Fibroblast of skin of abdomen (primary cell): Measurements from ENCODE around the gene NOP14.
"Not testable (repeated sequence)": the region's sequence is repeated elsewhere in the genome, so short reads cannot be mapped to it uniquely, and the experiment has no call there.

Experiments used
- DNase-seq: peaks from one replicate; pipeline ENCODE4 v3.0.0-alpha.2; 2013

NOP14 gene

GRCh38 chr4:2961811-2962441 lies 1.3 kb downstream of the NOP14 start:
- DNase-seq = no peak

GRCh38 chr4:2961421-2961810 lies 1.8 kb downstream of the NOP14 start:
- no peak for DNase-seq

GRCh38 chr4:2960450-2960849 lies 2.8 kb downstream of the NOP14 start:
- DNase-seq = not testable (repeated sequence)

GRCh38 chr4:2958446-2958845 lies 4.8 kb downstream of the NOP14 start:
- peak; percentile 49 for DNase-seq

- DNase-seq = not testable (repeated sequence)
Observed at GRCh38 chr4:2955186-2956044, 7.8 kb downstream of the NOP14 start.

GRCh38 chr4:2954358-2955185 lies 8.6 kb downstream of the NOP14 start:
- no peak for DNase-seq

- no peak for DNase-seq
Observed at GRCh38 chr4:2953496-2953895, 9.7 kb downstream of the NOP14 start.

- DNase-seq = no peak
Observed at GRCh38 chr4:2950221-2950989, 12.8 kb downstream of the NOP14 start.

- DNase-seq = no peak
Observed at GRCh38 chr4:2949782-2950125, 13.5 kb downstream of the NOP14 start.

- DNase-seq = peak; percentile 13
Observed at GRCh38 chr4:2948895-2949781, 14.1 kb downstream of the NOP14 start.

- DNase-seq = no peak
Observed at GRCh38 chr4:2947926-2948325, 15.3 kb downstream of the NOP14 start.

GRCh38 chr4:2946812-2947600 lies 16.2 kb downstream of the NOP14 start:
- DNase-seq = no peak

- DNase-seq = not testable (repeated sequence)
Observed at GRCh38 chr4:2945619-2946604, 17.3 kb downstream of the NOP14 start.

GRCh38 chr4:2944586-2945526 lies 18.4 kb downstream of the NOP14 start:
- no peak for DNase-seq

GRCh38 chr4:2944091-2944482 lies 19.1 kb downstream of the NOP14 start:
- no peak for DNase-seq

- no peak for DNase-seq
Observed at GRCh38 chr4:2943364-2944090, 19.7 kb downstream of the NOP14 start.
